Activated CD4-positive, alpha-beta T cell treated with anti-CD3 and anti-CD28 coated beads, Interleukin-2, Interleukin-6, amounts not matched to agents 100 ng/mL and 50 ng/mL, durations not matched to agents 16 hours and 8 hours (primary cell): ENCODE measurements around the gene CCT5.
A peak's percentile ranks its signal among the peaks of the same experiment; 100 is the strongest.

ENCODE experiments used
- DNase-seq: peaks from one replicate; pipeline ENCODE4 v3.0.0-alpha.2; 2020

Gene CCT5

GRCh38 chr5:10249948-10250805 lies at the start of gene CCT5:
TSS of gene CCT5 (plus strand) at chr5:10250280. CDS start at chr5:10250341, 61 bp downstream.
- DNase-seq = peak; percentile 95

- DNase-seq = no peak
These were observed 48.7 kb upstream of the CCT5 start for GRCh38 chr5:10201223-10201868.

- no peak for DNase-seq
These were observed 47.8 kb upstream of the CCT5 start for GRCh38 chr5:10202089-10202910.

GRCh38 chr5:10209004-10209403 lies 41.1 kb upstream of the CCT5 start:
- DNase-seq = no peak

GRCh38 chr5:10213316-10213715 lies 36.8 kb upstream of the CCT5 start:
- no peak for DNase-seq

GRCh38 chr5:10214041-10214440 lies 36.0 kb upstream of the CCT5 start:
- no peak for DNase-seq

GRCh38 chr5:10215366-10215765 lies 34.7 kb upstream of the CCT5 start:
- no peak for DNase-seq

- DNase-seq = no peak
These were observed 34.0 kb upstream of the CCT5 start for GRCh38 chr5:10216107-10216506.

- no peak for DNase-seq
These were observed 31.4 kb upstream of the CCT5 start for GRCh38 chr5:10218658-10219057.

GRCh38 chr5:10219068-10219467 lies 31.0 kb upstream of the CCT5 start:
- no peak for DNase-seq

GRCh38 chr5:10220248-10220647 lies 29.8 kb upstream of the CCT5 start:
- no peak for DNase-seq

GRCh38 chr5:10222326-10222725 lies 27.8 kb upstream of the CCT5 start:
- DNase-seq = no peak

GRCh38 chr5:10227379-10227778 lies 22.7 kb upstream of the CCT5 start:
- no peak for DNase-seq

- no peak for DNase-seq
These were observed 21.8 kb upstream of the CCT5 start for GRCh38 chr5:10228288-10228687.

- DNase-seq = no peak
These were observed 20.6 kb upstream of the CCT5 start for GRCh38 chr5:10229306-10230048.

GRCh38 chr5:10232386-10232785 lies 17.7 kb upstream of the CCT5 start:
- DNase-seq = no peak

GRCh38 chr5:10233011-10233410 lies 17.1 kb upstream of the CCT5 start:
- no peak for DNase-seq

- no peak for DNase-seq
These were observed 16.6 kb upstream of the CCT5 start for GRCh38 chr5:10233505-10233904.

GRCh38 chr5:10235350-10235749 lies 14.7 kb upstream of the CCT5 start:
- DNase-seq = no peak

GRCh38 chr5:10243660-10244240 lies 6.3 kb upstream of the CCT5 start:
- no peak for DNase-seq

- DNase-seq = no peak
These were observed 5.6 kb upstream of the CCT5 start for GRCh38 chr5:10244342-10244944.

- no peak for DNase-seq
These were observed 3.3 kb upstream of the CCT5 start for GRCh38 chr5:10246761-10247160.
